GM12865 (cell line): Measurements from ENCODE around the gene ZSCAN29.

Experiments
- DNase-seq: peaks from one replicate; pipeline ENCODE4 v3.0.0; 2010; ENCODE audit warnings: low read depth
- H3K4me3 ChIP-seq: 2 replicates; pipeline ENCODE4 v1.5.1; 2011; ENCODE audit warnings: mild to moderate bottlenecking, low read depth, low read length, control low read depth
- CTCF ChIP-seq: IDR thresholded peaks from 2 replicates; pipeline ENCODE4 v1.5.1; 2011; ENCODE audit warnings: low read length, control low read depth, low read depth, inconsistent platforms; ENCODE audit not compliant: insufficient read depth; ENCODE audit errors: missing control alignments

ZSCAN29 gene

DNA sequence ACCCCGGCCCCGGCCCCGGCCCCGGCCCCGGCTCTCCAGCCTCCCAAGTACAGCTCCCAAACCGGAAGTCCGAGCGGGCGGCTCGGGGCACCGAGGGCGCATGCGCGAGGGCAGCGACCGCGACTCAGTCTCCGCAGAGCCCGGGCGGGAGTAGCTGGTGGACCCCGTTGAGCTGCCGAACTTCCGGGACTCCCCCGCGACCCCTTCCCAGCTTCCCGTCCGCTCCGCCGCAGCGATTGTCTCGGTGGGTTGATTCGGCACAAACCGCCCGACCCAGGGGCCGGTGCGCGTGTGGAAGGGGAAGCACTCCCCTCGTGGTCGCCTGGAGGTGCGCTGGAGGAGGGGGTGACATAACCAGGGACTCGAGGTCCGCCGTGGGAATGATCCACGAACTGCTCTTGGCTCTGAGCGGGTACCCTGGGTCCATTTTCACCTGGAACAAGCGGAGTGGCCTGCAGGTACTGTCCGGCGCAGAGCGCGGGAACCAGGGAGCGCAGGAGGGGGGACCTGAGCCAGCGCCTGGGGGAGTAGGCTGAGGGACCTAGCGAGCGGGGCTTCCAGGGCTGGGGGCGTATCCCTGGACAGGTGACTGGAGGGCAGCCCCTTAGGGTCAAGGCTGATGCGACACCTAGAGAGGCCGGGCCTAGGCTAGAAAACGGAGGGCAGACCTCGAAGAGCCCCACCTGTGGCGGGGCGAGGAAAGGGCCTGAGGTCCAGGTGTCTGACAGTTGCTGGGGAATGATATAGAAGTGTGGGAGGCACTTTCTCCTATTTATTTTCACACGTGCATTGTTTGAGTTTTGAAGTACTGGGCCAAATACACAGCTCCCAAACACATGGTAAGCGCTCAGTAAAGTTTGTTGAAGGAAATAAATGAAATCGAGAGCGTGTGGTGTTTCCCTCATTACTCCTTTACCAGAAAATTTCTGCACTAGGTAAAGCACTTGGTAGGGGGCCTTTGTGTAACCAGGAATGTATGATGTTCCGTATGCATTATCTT is at the start of gene ZSCAN29, which contains the start of gene TUBGCP4:
TSS of gene ZSCAN29 (minus strand) at position 69 of the 1,000 bp plus-strand sequence. CDS start 1,130 bp downstream, outside the sequence.
TSS of gene TUBGCP4 (plus strand) at position 127 of the 1,000 bp plus-strand sequence. CDS start at position 381, 254 bp downstream.
- H3K4me3 ChIP-seq: peak within 1 kb of the TSS; percentile 70
- peak; percentile 48 for TF ChIP-seq CTCF
- DNase-seq: peak; percentile 91

GRCh38 chr15:43420435-43420834 is 49.6 kb upstream of the ZSCAN29 start:
- TF ChIP-seq CTCF: no peak
- H3K4me3 ChIP-seq: no peak overlapping the region
- DNase-seq: no peak

GRCh38 chr15:43414196-43414595 is 43.4 kb upstream of the ZSCAN29 start:
- no peak for TF ChIP-seq CTCF
- no peak overlapping the region for H3K4me3 ChIP-seq
- no peak for DNase-seq

GRCh38 chr15:43412096-43412495 is 41.3 kb upstream of the ZSCAN29 start:
- DNase-seq: no peak
- no peak for TF ChIP-seq CTCF
- H3K4me3 ChIP-seq: no peak overlapping the region

GRCh38 chr15:43410572-43411214 is 39.9 kb upstream of the ZSCAN29 start:
- H3K4me3 ChIP-seq: no peak overlapping the region
- TF ChIP-seq CTCF: no peak
- no peak for DNase-seq

DNA sequence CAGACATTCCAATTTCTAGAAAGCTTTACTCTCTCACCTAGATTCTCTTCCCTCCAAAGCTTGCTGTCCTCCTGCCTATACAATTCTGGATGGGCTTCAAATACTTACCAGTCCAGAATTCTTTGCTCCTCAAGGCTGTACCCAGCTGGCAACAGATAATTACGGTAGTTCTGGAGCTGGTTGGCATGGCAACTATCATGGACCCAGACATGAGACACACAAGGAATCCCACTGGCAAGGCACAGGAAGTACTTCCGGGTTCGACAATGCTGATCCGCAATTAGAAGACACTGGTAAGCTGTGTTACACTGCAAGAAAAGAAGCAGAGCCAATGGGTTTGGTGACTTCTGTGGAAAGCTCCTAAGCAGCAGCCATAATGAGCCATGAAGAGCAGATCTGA is 37.9 kb upstream of the ZSCAN29 start:
- no peak overlapping the region for H3K4me3 ChIP-seq
- DNase-seq: no peak
- TF ChIP-seq CTCF: no peak
